ENCODE data around the gene AHSA1. TPM values are rescaled to one million over a fixed set of nuclear protein-coding genes. Genes with fewer than 3 reads are reported as not detected.
A peak's percentile ranks its signal among the peaks of the same experiment; 100 is the strongest.

Gene AHSA1
- polyA plus RNA-seq, 1 of the 3 experiments (the other 2 are of a cell fraction): 366 TPM

GRCh38 chr14:77458249-77458950 is 507 bp downstream of the AHSA1 start:
- POLR2A ChIA-PET: interaction anchor here (1.0 to 1.3 kb wide), 3 partner anchors 81 to 137 kb away, joined by 3 read pairs; partner anchors contain the start of genes GSTZ1, SAMD15 and TMED8
- Histone ChIP-seq H3K9me3 (no peaks in the 10 kb centered on the region), H3K4me2 (peak overlapping the region; percentile 79), H3K27me3 (ENCODE audit: insufficient read depth) (no peaks in the 10 kb centered on the region), H3K4me3 (ENCODE audit: low read depth in 2 of 2, low read length in 1 of 2) (peak overlapping the region; percentile 96 to 99), H2AFZ (ENCODE audit: low read depth) (peak overlapping the region; percentile 96; the same call in 1 of the 2 replicates), H4K20me1 (ENCODE audit: insufficient read depth) (peaks cover 13% of the 10 kb centered on the region), H3F3A (replicated peaks; ENCODE audit: insufficient read depth) (peaks cover 4% of the 10 kb centered on the region), H3K36me3 (replicated peaks in 1 of 2; ENCODE audit: control insufficient read depth in 1 of 2, insufficient read depth in 2 of 2, low read length in 1 of 2) (peaks cover 37 to 39% of the 10 kb centered on the region in 2 experiments), H3K4me1 (ENCODE audit: control insufficient read depth in 1 of 2, insufficient read depth in 2 of 2, low read depth in 1 of 2, low read length in 1 of 2) (peaks cover 12% of the 10 kb centered on the region in 2 experiments; a peak in 3 of 4 replicates), H3K79me2 (ENCODE audit: insufficient read depth) (peaks cover 75% of the 10 kb centered on the region), H3K27ac (ENCODE audit: low read depth in 2 of 2, low read length in 1 of 2) (peak overlapping the region; percentile 92 to 96), H3K9me2 (no peaks in the 10 kb centered on the region), H3K9ac (peak overlapping the region; percentile 88)
- 3% methylated on average over 19 of the region's 29 CpGs for WGBS (ENCODE audit: low lambda C conversion rate)
- peak; percentile 59 for DNase-seq
- CTCF ChIA-PET: interaction anchor here (0.6 to 2.9 kb wide), 29 partner anchors 9 to 306 kb away, joined by 3 to 40 read pairs (median 5); partner anchors contain the start of genes ALKBH1, ISM2 and SLIRP
- TF ChIP-seq USF1 (IDR thresholded peaks at IDR 0.05; ENCODE audit: borderline replicate concordance, low read depth): no peak
- no peak for TF ChIP-seq ELF1 (IDR thresholded peaks at IDR 0.05)
- no peak for TF ChIP-seq POLR2AphosphoS5 (IDR thresholded peaks at IDR 0.05; ENCODE audit: low read depth, low read length)
- no peak for TF ChIP-seq ZBTB33 (IDR thresholded peaks at IDR 0.05; ENCODE audit: borderline replicate concordance, low read depth)
- TF ChIP-seq MEF2A (IDR thresholded peaks at IDR 0.05; ENCODE audit: borderline replicate concordance, low read depth): no peak
- TF ChIP-seq RAD21 (IDR thresholded peaks at IDR 0.05; ENCODE audit: low read length): no peak
- TF ChIP-seq SMC3 (IDR thresholded peaks at IDR 0.05; ENCODE audit: low read depth, low read length): no peak
- TF ChIP-seq EP300 (IDR thresholded peaks at IDR 0.05; ENCODE audit: borderline replicate concordance in 1 of 2, low read depth in 1 of 2, low read length in 1 of 2): no peak
- no peak for TF ChIP-seq FOXJ3 (CRISPR knock-in tag; IDR thresholded peaks at IDR 0.05)
- TF ChIP-seq IRF3 (IDR thresholded peaks at IDR 0.05; ENCODE audit: low read depth, low read length): no peak
- TF ChIP-seq TEAD4 (IDR thresholded peaks at IDR 0.05; ENCODE audit: borderline replicate concordance, insufficient read depth): no peak
- no peak for TF ChIP-seq NRF1 (IDR thresholded peaks at IDR 0.05; ENCODE audit: low read depth, low read length)
- no peak for TF ChIP-seq TAF1 (IDR thresholded peaks at IDR 0.05; ENCODE audit: borderline replicate concordance, low read depth, low read length)
- no peak for TF ChIP-seq REST (IDR thresholded peaks at IDR 0.05; ENCODE audit: low read depth, low read length)
- no peak for TF ChIP-seq GATA2 (CRISPR knock-in tag; IDR thresholded peaks at IDR 0.05)
- TF ChIP-seq CHD2 (IDR thresholded peaks at IDR 0.05; ENCODE audit: low read length, partially characterized antibody): no peak
- TF ChIP-seq MXI1 (IDR thresholded peaks at IDR 0.05; ENCODE audit: low read depth, low read length): peak; percentile 95
- TF ChIP-seq FOXM1 (IDR thresholded peaks at IDR 0.05; ENCODE audit: low read depth): no peak
- TF ChIP-seq GABPA (IDR thresholded peaks at IDR 0.05; ENCODE audit: low read depth): no peak
- no peak for TF ChIP-seq RXRA (IDR thresholded peaks at IDR 0.05; ENCODE audit: borderline replicate concordance, low read depth)
- 0 out of 2 replicates have a peak, but pooled peaks have one; percentile 21 for TF ChIP-seq SIN3A (IDR thresholded peaks at IDR 0.05; ENCODE audit: borderline replicate concordance, low read depth, low read length)
- TF ChIP-seq MAX (IDR thresholded peaks at IDR 0.05; ENCODE audit: low read depth): peak; percentile 46
- no peak for TF ChIP-seq TCF12 (IDR thresholded peaks at IDR 0.05)

All from SK-N-SH (cell line).